ENCODE measurements around the gene SLC27A6.
"Not testable (repeated sequence)": the region's sequence is repeated elsewhere in the genome, so short reads cannot be mapped to it uniquely, and the experiment has no call there.

SLC27A6 gene, protein sequence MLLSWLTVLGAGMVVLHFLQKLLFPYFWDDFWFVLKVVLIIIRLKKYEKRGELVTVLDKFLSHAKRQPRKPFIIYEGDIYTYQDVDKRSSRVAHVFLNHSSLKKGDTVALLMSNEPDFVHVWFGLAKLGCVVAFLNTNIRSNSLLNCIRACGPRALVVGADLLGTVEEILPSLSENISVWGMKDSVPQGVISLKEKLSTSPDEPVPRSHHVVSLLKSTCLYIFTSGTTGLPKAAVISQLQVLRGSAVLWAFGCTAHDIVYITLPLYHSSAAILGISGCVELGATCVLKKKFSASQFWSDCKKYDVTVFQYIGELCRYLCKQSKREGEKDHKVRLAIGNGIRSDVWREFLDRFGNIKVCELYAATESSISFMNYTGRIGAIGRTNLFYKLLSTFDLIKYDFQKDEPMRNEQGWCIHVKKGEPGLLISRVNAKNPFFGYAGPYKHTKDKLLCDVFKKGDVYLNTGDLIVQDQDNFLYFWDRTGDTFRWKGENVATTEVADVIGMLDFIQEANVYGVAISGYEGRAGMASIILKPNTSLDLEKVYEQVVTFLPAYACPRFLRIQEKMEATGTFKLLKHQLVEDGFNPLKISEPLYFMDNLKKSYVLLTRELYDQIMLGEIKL

DNA sequence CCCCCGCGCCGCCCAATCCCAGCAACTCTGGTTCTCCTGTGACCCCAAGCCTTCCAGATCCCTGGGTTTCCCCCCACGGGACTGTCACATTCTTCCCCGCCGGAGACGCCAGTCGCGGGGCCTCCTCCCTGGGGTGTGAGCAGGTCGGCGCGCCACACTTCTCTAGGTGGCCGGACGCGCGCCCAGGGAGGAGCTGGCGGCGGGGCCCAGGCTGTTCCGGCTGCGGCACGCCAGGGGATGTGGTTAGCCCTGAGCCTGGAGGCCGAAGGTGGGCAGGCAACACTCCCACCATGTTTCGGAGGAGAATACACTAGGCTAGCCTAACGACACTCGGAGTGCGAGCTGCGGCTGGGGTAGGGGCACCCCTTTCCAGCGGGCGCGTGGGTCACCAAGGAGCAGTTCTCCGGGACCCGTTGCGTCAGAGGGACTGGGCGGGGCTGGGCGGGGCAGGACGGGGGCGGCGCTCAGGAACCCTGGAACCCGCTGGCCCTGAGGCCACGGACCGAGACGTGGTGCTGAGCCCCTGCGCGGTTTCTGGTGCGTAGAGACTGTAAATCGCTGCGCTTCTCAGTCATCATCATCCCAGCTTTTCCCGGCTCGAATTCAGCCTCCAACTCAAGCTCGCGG lies at the start of gene SLC27A6:
SLC27A6 (plus strand) TSS at position 478 of the 627 bp plus-strand sequence. CDS start 650 bp downstream, outside the sequence.
- DNase-seq = no peak

DNA sequence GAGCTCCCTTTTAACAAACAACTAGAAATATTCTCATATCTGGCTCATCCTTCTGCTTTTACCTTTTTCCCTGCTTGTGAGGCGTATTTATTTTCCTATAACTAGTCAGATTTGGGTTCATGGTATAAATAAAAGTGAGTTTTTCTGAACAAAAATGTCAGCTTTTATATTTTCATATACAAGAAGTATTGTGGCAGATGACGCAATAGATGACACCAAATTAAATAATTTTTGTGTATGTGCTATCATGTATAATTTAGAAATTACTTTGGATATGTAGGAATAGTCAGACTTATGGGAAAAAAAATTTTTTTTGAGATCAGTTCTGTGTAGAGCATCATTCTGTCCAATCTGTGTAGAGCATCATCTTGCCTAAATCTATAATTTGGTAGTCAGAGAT lies 45.7 kb upstream of the SLC27A6 start:
- no peak for DNase-seq

DNA sequence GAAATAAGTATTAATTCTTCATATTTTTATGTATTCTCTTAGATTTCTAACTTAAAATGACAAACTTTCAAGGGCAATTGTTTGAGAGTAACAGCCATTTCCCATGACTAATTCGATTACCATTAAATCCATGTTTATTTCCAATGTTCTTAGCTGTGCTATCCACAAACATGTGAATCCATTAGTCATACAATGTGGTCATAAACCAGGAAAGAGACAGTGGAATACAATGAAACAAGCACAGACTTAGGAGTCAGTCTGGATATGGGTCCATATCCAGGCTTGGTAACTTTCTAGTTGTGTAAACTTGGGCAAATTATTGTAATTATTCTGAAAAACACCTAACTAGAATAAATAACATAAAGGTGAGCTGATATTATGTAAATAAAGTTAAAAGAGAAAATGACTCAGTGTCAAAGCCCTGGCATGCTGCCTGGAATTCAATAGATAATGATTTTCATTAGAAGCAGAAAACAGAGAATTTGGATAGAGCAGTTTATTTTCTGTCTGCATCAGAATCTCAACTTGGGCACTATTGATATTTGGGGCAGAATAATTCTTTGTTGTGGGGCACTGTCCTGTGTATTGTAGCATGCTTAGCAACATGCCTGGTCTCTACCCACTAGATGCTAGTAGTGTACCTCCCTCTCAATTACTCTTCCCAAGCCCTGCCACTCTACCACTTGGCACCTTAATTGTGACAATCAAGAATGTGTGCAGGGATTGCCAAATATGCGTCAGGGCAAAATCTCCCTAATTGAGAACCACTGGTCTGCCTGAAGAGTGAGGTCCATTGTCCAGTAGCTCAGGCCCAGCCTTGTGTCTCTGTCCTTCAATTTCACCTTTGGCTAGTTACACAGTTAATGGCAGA lies 44.7 kb upstream of the SLC27A6 start:
- DNase-seq = no peak

- no peak for DNase-seq
These were observed 41.0 kb upstream of the SLC27A6 start for GRCh38 chr5:128924299-128924698.

- no peak for DNase-seq
These were observed 39.3 kb upstream of the SLC27A6 start for GRCh38 chr5:128925973-128926372.

DNA sequence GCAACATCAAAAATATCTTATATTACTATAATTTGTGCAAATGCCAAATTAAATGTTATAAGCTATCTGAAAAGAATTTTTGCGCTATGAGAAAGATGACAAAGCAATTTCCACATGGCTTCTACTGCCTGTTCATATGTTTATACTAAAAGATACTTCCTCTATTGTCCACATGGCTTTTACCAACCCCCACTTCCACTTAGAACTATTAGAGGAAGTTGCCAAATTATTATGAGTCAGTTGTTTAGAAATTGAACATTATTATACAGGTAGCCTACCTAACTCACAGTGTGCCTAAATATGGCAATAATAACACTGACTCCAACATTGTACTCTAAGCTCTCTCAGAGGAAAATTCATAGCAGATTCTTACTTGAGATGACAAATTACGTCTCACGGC lies 37.6 kb upstream of the SLC27A6 start:
- no peak for DNase-seq

GRCh38 chr5:128932232-128932631 lies 33.1 kb upstream of the SLC27A6 start:
- DNase-seq = not testable (repeated sequence)

DNA sequence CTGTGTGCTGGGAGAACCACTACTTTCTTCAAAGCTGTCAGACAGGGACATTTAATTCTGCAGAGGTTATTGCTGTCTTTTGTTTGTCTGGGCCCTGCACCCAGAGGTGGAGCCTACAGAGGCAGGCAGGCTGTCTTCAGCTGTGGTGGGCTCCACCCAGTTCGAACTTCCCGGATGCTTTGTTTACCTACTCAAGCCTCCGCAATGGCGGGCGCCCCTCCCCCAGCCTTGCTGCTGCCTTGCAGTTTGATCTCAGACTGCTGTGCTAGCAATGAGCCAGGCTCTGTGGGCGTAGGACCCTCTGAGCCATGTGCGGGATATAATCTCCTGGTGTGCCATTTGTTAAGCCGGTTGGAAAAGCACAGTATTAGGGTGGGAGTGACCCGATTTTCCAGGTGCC lies 22.2 kb upstream of the SLC27A6 start:
- not testable (repeated sequence) for DNase-seq

DNA sequence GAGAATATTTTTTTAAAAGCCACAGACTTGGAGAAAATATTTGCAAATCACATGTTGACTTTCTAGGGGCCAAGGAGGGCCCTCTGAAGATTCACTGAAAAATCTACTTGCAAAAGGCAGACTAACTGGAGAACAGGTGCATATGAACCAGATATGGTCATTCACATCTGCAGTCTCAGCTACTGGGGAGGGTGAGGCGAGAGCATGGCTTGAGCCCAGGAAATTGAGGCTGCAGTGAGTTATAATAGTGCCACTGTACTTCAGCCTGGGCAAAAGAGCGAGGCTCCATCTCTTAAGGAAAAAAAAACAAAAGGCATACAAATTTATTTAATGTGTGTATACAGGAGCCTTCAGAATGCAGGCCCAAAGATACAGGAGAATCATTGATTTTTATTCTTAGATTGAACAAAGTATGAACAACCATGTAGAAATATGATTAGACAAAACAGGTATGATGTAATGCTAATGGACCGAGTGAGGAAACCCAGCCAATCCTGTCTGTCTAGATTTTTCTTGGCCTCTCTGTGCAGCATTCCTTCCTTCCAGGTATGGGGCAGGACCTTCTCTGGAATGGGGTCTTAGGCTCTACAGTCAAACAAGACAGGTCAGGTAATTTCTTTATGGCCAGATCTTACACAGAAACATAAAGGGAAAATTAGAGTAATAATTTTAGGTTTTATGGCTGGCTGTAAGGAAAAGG lies 15.3 kb upstream of the SLC27A6 start:
- no peak for DNase-seq

GRCh38 chr5:128951301-128951700 lies 14.0 kb upstream of the SLC27A6 start:
- not testable (repeated sequence) for DNase-seq

- DNase-seq = no peak
These were observed 9.1 kb upstream of the SLC27A6 start for GRCh38 chr5:128956164-128956563.

DNA sequence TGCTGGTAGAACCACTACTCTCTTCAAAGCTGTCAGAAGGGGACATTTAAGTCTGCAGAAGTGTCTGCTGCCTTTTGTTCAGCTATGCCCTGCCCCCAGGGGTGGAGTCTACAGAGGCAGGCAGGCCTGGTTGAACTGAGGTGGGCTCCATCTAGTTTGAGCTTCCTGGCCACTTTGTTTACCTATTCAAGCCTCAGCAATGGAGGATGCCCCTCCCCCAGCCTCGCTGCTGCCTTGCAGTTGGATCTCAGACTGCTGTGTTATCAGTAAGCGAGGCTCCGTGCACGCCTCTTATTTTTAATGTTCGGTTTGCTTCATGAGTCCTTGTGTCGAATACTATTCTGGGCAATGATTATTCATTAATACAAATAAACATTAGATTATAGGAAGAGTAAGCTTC lies 3.1 kb upstream of the SLC27A6 start:
- DNase-seq = no peak

- DNase-seq = no peak
These were observed 482 bp downstream of the SLC27A6 start for GRCh38 chr5:128965638-128966302.

DNA sequence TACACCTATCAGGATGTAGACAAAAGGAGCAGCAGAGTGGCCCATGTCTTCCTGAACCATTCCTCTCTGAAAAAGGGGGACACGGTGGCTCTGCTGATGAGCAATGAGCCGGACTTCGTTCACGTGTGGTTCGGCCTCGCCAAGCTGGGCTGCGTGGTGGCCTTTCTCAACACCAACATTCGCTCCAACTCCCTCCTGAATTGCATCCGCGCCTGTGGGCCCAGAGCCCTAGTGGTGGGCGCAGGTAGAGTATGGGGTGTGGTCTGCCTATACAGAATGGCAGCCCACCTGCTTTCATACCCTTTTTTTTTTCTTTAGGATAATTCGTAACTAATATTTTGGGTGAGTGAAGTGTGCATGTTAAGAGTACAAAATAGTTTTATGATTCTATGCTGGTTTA lies 1.1 kb downstream of the SLC27A6 start:
- no peak for DNase-seq

GRCh38 chr5:128966846-128967245 lies 1.6 kb downstream of the SLC27A6 start:
- no peak for DNase-seq

DNA sequence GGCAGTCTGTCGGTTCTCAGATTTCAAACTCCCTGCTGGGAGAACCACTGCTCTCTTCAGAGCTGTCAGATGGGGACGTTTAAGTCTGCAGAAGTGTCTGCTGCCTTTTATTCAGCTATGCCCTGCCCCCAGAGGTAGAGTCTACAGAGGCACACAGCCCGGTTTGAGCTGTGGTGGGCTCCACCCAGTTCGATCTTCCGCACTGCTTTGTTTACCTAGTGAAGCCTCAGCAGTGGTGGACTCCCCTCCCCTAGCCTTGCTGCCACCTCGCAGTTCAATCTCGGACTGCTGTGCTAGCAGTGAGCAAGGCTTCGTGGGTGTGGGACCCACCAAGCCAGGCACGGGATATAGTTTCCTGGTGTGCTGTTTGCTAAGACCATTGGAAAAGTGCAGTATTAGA lies 8.0 kb downstream of the SLC27A6 start:
- no peak for DNase-seq

DNA sequence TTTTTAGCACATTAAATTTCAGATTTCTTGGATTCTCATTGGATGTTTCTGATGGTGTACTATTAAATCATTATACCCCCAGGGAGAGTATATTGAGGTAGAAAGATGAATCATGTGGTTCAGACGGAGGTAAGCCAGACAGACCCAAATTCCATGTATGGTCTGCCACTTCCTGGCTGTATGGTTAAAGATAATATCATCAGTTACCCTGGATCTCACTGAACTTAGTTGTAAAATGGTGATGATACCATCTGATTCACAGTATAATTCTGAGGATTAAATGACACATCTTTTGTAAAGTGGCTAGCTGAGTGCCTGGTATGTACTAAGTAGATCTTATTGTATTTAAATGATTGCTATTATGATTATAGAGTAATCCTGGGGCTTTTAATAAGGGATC lies 9.3 kb downstream of the SLC27A6 start:
- no peak for DNase-seq

- DNase-seq = no peak
These were observed 14.5 kb downstream of the SLC27A6 start for GRCh38 chr5:128979761-128980160.

DNA sequence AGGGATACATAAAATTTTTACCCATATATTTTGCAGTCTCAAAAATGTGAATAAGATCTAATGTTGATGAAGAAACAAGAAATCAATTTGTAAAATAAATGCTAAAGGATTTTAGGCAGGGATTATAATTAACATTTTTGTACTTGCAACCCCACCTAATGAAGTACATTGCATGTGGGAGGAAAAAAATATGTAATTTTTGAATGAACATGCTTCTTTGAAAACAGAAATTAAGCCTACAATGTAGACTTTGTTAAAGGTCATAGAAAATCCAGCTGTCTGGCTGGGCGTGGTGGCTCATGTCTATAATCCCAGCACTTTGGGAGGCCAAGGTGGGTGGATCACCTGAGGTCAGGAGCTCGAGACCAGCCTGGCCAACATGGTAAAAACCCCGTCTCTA lies 15.6 kb downstream of the SLC27A6 start:
- DNase-seq = no peak

GRCh38 chr5:128984480-128984879 lies 19.2 kb downstream of the SLC27A6 start:
- DNase-seq = no peak

GRCh38 chr5:128988476-128988875 lies 23.2 kb downstream of the SLC27A6 start:
- no peak for DNase-seq
